ENCODE data around the gene MAP1LC3B2.

GRCh38 chr12:116528498-116528897 lies 30.7 kb upstream of the MAP1LC3B2 start:
- TF ChIP-seq CTCF (conservative IDR thresholded peaks at IDR 0.05 in 1 of 2, IDR thresholded peaks at IDR 0.05 in 1 of 2; ENCODE audit: extremely low read depth in 1 of 2, insufficient read depth in 1 of 2, low read depth in 1 of 2, low read length in 2 of 2): no peak
- TF ChIP-seq EZH2 (IDR thresholded peaks at IDR 0.05; ENCODE audit: borderline replicate concordance, low read length): no peak
